ENCODE data around the gene HOXA2.

- TF ChIP-seq, protein P1, sequence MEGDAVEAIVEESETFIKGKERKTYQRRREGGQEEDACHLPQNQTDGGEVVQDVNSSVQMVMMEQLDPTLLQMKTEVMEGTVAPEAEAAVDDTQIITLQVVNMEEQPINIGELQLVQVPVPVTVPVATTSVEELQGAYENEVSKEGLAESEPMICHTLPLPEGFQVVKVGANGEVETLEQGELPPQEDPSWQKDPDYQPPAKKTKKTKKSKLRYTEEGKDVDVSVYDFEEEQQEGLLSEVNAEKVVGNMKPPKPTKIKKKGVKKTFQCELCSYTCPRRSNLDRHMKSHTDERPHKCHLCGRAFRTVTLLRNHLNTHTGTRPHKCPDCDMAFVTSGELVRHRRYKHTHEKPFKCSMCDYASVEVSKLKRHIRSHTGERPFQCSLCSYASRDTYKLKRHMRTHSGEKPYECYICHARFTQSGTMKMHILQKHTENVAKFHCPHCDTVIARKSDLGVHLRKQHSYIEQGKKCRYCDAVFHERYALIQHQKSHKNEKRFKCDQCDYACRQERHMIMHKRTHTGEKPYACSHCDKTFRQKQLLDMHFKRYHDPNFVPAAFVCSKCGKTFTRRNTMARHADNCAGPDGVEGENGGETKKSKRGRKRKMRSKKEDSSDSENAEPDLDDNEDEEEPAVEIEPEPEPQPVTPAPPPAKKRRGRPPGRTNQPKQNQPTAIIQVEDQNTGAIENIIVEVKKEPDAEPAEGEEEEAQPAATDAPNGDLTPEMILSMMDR (IDR thresholded peaks at IDR 0.05), result no peak
- TF ChIP-seq POLR2A (IDR thresholded peaks at IDR 0.05), result no peak
These were observed 35.3 kb upstream of the HOXA2 start for GRCh38 chr7:27137640-27138315.

Data from Peyer's patch (tissue), 4 donors.